Right atrium auricular region (tissue), 2 donors: ENCODE results near the gene SHC4. TPM values are rescaled to one million over a fixed set of nuclear protein-coding genes. Genes with fewer than 3 reads are reported as not detected.
"Not testable (repeated sequence)": the region's sequence is repeated elsewhere in the genome, so short reads cannot be mapped to it uniquely, and the experiment has no call there.

ENCODE experiments used
- DNase-seq: peaks from one replicate; pipeline ENCODE4 v3.0.0-alpha.2; 2019; ENCODE audit warnings: low spot score
- H3K27ac ChIP-seq, 2 donors: fragments of 200-600 bp; sonication (generic); 1 replicate in 1 of 2; 2 replicates in 1 of 2; pipeline ENCODE4 v1.5.1; 2016 to 2019
- H3K27me3 ChIP-seq, 2 donors: fragments of 200-600 bp; sonication (generic); one replicate each; pipeline versions ENCODE4 v1.5.1 to v1.6.0; 2017 to 2019
- H3K36me3 ChIP-seq: fragments of 200-600 bp; sonication (generic); one replicate; pipeline ENCODE4 v1.5.1; 2016
- H3K4me1 ChIP-seq, 2 donors: fragments of 200-600 bp; sonication (generic); one replicate each; pipeline versions ENCODE4 v1.5.1 to v1.6.0; 2017 to 2019
- H3K4me3 ChIP-seq, 2 donors: fragments of 200-600 bp; sonication (generic); 1 replicate in 1 of 2; 2 replicates in 1 of 2; pipeline ENCODE4 v1.5.1; 2017 to 2019; ENCODE audit warnings: mild to moderate bottlenecking in 1 of 2, moderate library complexity in 1 of 2
- H3K9me3 ChIP-seq, 2 donors: fragments of 200-600 bp; sonication (generic); one replicate each; pipeline ENCODE4 v1.5.1; 2019
- CTCF ChIP-seq, 2 donors: fragments of 200-600 bp; sonication (generic); IDR thresholded peaks; one replicate each; pipeline ENCODE4 v1.5.1; 2019; ENCODE audit warnings: antibody characterized with exemption in 2 of 2
- total RNA-seq, 2 donors: library from RNA; depleted of rRNA; stranded (reverse); fragments of >200 nt; gene quantifications; one replicate each; pipeline ENCODE4 v1.1.0, GENCODE V29; 2016

SHC4 gene
- total RNA-seq, 2 donors from 2014 or later: 4.9 to 5.3 TPM

- peak; percentile 97 to 98 for TF ChIP-seq CTCF (IDR thresholded peaks at IDR 0.05)
- peak overlapping the region; percentile 72 to 78 for H3K27ac ChIP-seq
- H3K36me3 ChIP-seq: no peaks in the 10 kb centered on the region
- no peaks in the 10 kb centered on the region for H3K27me3 ChIP-seq
- H3K9me3 ChIP-seq: no peaks in the 10 kb centered on the region
- DNase-seq: peak; percentile 84
- H3K4me1 ChIP-seq: peaks cover 0 to 17% of the 10 kb centered on the region in 2 donors
- peak overlapping the region; percentile 41 to 61 for H3K4me3 ChIP-seq
Measured at GRCh38 chr15:48975472-48976419, 12.0 kb upstream of the SHC4 start.

GRCh38 chr15:48974882-48975281 is 11.2 kb upstream of the SHC4 start:
- Histone ChIP-seq H3K36me3 (no peaks in the 10 kb centered on the region), H3K4me1 (peaks cover 0 to 17% of the 10 kb centered on the region in 2 donors), H3K4me3 (no peak overlapping the region), H3K27ac (no peak overlapping the region), H3K27me3 (no peaks in the 10 kb centered on the region), H3K9me3 (no peaks in the 10 kb centered on the region)
- no peak for TF ChIP-seq CTCF (IDR thresholded peaks at IDR 0.05)
- no peak for DNase-seq

DNA sequence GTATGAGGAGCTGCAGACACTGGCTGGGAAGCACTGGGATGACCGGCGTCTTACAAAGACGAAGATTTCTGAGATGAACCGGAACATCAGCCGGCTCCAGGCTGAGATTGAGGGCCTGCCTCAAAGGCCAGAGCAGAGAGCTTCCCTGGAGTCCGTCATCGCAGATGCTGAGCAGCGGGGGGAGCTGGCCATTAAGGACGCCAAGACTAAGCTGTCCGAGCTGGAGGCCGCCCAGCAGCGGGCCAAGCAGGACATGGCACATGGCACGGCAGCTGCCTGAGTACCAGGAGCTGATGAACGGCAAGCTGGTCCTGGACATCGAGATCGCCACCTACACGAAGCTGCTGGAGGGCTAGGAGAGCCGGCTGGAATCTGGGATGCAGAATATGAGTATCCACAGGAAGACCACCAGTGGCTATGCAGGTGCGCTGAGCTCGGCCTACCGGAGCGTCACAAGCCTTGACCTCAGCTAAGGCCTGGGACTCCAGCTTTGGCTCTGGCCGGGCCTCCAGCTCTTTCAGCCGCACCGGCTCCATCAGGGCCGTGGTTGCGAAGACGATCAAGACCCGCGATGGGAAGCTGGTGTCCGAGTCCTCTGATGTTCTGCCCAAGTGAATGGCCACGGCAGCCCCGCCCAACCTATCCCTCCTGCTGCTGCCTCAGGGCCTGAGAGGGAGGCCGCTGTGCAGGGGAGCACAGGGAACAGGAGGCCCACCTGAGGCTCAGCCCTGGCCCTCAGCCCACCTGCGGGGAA is 9.2 kb upstream of the SHC4 start:
- no peaks in the 10 kb centered on the region for H3K9me3 ChIP-seq
- no peak for DNase-seq
- H3K4me3 ChIP-seq: no peak overlapping the region
- H3K4me1 ChIP-seq: peaks cover 0 to 17% of the 10 kb centered on the region in 2 donors
- H3K36me3 ChIP-seq: no peaks in the 10 kb centered on the region
- no peaks in the 10 kb centered on the region for H3K27me3 ChIP-seq
- H3K27ac ChIP-seq: no peak overlapping the region
- TF ChIP-seq CTCF (IDR thresholded peaks at IDR 0.05): no peak

DNA sequence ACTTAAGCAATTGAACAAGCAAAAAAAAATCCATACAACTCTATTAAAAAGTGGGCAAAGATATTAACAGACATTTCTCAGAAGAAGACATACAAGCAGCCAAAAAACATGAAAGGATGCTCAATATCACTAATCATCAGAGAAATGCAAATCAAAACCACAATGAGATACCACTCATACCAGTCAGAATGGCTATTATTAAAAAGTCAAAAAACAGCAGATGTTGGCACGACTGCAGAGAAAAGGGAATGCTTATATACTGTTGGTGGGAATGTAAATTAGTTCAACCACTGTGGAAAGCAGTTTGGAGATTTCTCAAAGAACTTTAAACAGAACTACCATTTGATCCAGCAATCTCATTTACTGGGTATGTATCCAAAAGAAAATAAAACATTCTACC is 7.2 kb upstream of the SHC4 start:
- H3K36me3 ChIP-seq, H3K27ac ChIP-seq, H3K4me3 ChIP-seq, DNase-seq, H3K9me3 ChIP-seq, H3K27me3 ChIP-seq: not testable (repeated sequence)
- H3K4me1 ChIP-seq: peaks cover 0 to 10% of the 10 kb centered on the region in 2 donors

GRCh38 chr15:48968066-48968465 is 4.3 kb upstream of the SHC4 start:
- TF ChIP-seq CTCF (IDR thresholded peaks at IDR 0.05): no peak
- peaks cover 0 to 17% of the 10 kb centered on the region in 2 donors for H3K4me1 ChIP-seq
- H3K9me3 ChIP-seq: no peaks in the 10 kb centered on the region
- H3K36me3 ChIP-seq: no peaks in the 10 kb centered on the region
- DNase-seq: no peak
- no peak overlapping the region for H3K4me3 ChIP-seq
- H3K27me3 ChIP-seq: no peaks in the 10 kb centered on the region
- H3K27ac ChIP-seq: no peak overlapping the region

DNA sequence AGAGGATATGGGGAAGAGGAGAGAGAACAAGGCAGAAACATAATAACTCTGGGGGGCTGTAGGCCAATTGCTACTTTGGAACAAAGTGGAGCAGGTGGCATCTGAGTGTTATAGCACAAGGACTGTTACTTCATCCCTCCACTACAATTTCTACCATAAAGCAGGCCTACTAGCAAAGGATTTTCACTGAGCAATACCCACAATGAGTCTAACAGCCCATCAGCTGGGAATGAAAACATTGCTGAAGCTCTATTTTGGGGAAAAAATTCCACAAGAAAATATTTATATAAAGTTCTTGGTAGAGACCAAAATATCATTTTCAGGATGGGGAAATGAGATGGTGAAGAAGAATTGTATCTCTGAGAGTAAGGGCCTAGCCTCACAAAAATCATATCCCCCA is 3.6 kb upstream of the SHC4 start:
- Histone ChIP-seq H3K9me3 (no peaks in the 10 kb centered on the region), H3K36me3 (no peaks in the 10 kb centered on the region), H3K27me3 (no peaks in the 10 kb centered on the region), H3K4me1 (peaks cover 0 to 23% of the 10 kb centered on the region in 2 donors), H3K4me3 (no peak overlapping the region), H3K27ac (no peak overlapping the region)
- no peak for TF ChIP-seq CTCF (IDR thresholded peaks at IDR 0.05)
- DNase-seq: no peak
